Epithelial cell of proximal tubule (primary cell): ENCODE data around the gene FGD2. TPM values are rescaled to one million over a fixed set of nuclear protein-coding genes. Genes with fewer than 3 reads are reported as not detected.

Experiments
- DNase-seq: peaks from one replicate; pipeline ENCODE4 v3.0.0-alpha.2; 2011; ENCODE audit warnings: low read depth
- H3K4me3 ChIP-seq: 2 replicates; pipeline ENCODE4 v1.5.1; 2011; ENCODE audit warnings: low read depth, mild to moderate bottlenecking, low read length
- CTCF ChIP-seq: conservative IDR thresholded peaks from 2 replicates; pipeline ENCODE4 v1.5.1; 2012; ENCODE audit warnings: low read depth, mild to moderate bottlenecking, low read length
- total RNA-seq: library from RNA; depleted of rRNA; stranded (reverse); fragments of >200 nt; gene quantifications from 2 replicates; pipeline ENCODE4 v1.2.3, GENCODE V29; 2015

Gene FGD2
- total RNA-seq, 1 donor from 2014 or later: not detected

DNA sequence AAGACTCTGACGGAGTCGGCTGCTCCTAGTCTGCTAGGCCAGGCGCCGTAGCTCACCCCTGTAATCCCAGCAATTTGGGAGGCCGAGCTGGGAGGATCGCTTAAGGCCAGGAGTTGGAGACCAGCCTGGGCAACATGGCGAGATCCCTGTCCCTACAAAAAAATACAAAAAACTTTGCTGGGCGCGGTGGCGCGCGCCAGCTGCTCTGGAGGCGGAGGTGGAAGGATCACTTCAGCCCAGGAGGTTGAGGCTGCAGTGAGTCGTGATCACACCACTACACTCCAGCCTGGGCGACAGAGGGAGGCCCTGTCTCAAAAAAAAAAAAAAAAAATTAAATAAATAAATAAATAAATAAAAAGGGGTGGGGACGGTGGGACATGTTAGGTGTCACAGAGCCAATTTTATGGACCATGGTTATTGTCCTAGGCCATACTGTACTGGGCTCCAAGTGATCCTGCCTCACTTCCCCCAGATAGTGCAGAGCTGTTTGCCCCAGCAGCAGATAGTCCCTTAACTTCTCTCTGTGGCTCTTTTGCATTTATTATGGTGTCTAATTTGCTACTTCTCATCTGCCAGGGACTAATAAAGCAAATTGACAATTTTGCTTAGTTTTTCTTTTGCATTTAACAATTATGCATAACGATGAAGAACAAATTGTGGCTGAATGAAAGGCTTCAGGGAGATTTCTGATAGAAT, 45.8 kb upstream of the FGD2 start:
- no peak for TF ChIP-seq CTCF
- H3K4me3 ChIP-seq: no peak overlapping the region
- DNase-seq: no peak

GRCh38 chr6:36961441-36962435, 43.7 kb upstream of the FGD2 start:
- DNase-seq: no peak
- no peak overlapping the region for H3K4me3 ChIP-seq
- no peak for TF ChIP-seq CTCF

- TF ChIP-seq CTCF: no peak
- DNase-seq: no peak
- H3K4me3 ChIP-seq: no peak overlapping the region
Observed at GRCh38 chr6:36962874-36963273, 42.6 kb upstream of the FGD2 start.

GRCh38 chr6:36963451-36964290, 41.8 kb upstream of the FGD2 start:
- H3K4me3 ChIP-seq: no peak overlapping the region
- no peak for TF ChIP-seq CTCF
- no peak for DNase-seq

- TF ChIP-seq CTCF: no peak
Observed at GRCh38 chr6:36964349-36964748, 41.1 kb upstream of the FGD2 start.

GRCh38 chr6:36964908-36965307, 40.5 kb upstream of the FGD2 start:
- DNase-seq: no peak
- H3K4me3 ChIP-seq: no peak overlapping the region
- TF ChIP-seq CTCF: no peak

More at GRCh38 chr6:36964349-36964748, 41.1 kb upstream of the FGD2 start:
- H3K4me3 ChIP-seq: no peak overlapping the region
- DNase-seq: no peak
